BE2C (cell line): ENCODE results near the gene PYGB.

Experiments
- DNase-seq: peaks from one replicate; pipeline ENCODE4 v3.0.0-alpha.2; 2020
- H3K27me3 ChIP-seq: fragments of 250-450 bp; sonication (Bioruptor Pico); 2 replicates; pipeline ENCODE4 v1.5.1; 2020; ENCODE audit warnings: mild to moderate bottlenecking
- H3K36me3 ChIP-seq: fragments of 250-450 bp; sonication (Bioruptor Pico); 2 replicates; pipeline ENCODE4 v1.5.1; 2020; ENCODE audit warnings: mild to moderate bottlenecking
- H3K4me1 ChIP-seq: fragments of 250-450 bp; sonication (Bioruptor Pico); 2 replicates; pipeline ENCODE4 v1.5.1; 2020
- H3K4me3 ChIP-seq: 2 replicates; pipeline ENCODE4 v1.5.1; 2011; ENCODE audit warnings: low read depth, low read length
- H3K9me3 ChIP-seq: fragments of 250-450 bp; sonication (Bioruptor Pico); 2 replicates; pipeline ENCODE4 v1.5.1; 2020
- CTCF ChIP-seq: IDR thresholded peaks from 2 replicates; pipeline ENCODE4 v1.5.1; 2012; ENCODE audit warnings: mild to moderate bottlenecking, low read depth, low read length

The PYGB gene

DNA sequence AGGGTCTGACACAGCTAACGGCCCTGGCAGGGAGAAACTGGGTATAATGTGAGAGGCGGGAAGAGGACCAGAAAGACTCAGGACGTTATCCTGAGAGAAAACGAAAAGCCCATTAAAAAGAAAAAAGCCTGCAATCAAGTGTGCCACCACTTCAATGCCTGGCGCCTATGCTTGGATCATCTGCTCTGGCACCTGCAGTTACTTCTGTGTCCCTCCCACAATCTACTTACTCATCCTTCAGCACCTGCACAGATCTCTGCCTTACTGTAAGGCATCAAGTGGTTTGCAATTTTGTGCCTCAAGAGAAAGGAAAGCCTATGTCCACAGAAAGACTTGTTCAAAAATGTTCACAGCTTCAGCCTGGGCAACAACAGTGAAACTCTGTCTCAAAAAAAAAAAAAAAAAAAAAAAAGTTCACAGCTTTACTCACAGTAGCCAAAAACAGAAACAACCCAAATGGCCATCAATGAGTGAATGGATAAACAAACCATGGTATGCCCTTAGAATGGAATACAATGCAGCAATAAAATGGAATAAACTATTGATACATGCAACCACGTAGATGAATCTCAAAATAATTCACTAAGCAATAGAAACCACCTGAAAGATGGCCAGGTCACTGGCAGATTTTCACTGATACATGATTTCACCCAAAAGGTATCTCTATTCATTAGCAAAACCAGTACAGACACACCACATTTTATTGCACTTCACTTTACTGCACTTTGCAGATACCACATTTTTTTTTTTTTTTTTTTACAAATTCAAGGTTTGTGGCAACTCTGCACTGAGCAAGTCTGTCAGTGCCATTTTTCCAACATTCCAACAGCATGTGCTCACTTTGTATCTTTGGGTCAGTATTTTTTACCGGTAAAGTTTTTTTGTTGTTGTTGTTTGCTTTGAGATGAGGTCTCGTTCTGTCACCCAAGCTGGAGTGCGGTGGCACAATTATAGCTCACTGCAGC lies 94.1 kb downstream of the PYGB start:
- peaks cover 3% of the 10 kb centered on the region; the same call in 1 of the 2 replicates for H3K36me3 ChIP-seq
- no peak for DNase-seq
- TF ChIP-seq CTCF, result no peak
- H3K9me3 ChIP-seq, result no peaks in the 10 kb centered on the region
- H3K4me1 ChIP-seq, result no peaks in the 10 kb centered on the region
- no peaks in the 10 kb centered on the region for H3K27me3 ChIP-seq
- H3K4me3 ChIP-seq, result no peak overlapping the region

DNA sequence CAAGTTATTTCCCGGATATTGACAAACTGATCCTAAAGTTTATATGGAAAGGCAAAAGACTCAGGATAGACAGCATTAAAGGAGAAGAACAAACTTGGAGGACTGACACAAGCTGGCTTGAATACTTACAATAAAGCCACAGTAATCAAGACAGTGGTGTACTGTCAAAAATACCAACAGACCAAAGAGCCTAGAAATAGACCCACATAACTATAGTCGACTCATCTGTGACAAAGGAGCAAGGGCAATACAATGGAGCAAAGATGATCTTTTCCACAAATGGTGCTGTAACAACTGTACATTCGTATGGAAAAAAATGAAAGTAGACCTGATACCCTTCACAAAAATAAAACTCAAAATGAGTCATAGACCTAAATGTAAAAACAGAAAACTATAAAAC lies 96.7 kb downstream of the PYGB start:
- Histone ChIP-seq H3K36me3 (no peaks in the 10 kb centered on the region), H3K4me3 (no peak overlapping the region), H3K4me1 (no peaks in the 10 kb centered on the region), H3K27me3 (no peaks in the 10 kb centered on the region), H3K9me3 (no peaks in the 10 kb centered on the region)
- TF ChIP-seq CTCF, result no peak
- DNase-seq, result no peak

GRCh38 chr20:25345721-25346120 lies 97.8 kb downstream of the PYGB start:
- DNase-seq, result no peak
- Histone ChIP-seq H3K4me3 (no peak overlapping the region), H3K9me3 (no peaks in the 10 kb centered on the region), H3K36me3 (no peaks in the 10 kb centered on the region), H3K27me3 (no peaks in the 10 kb centered on the region), H3K4me1 (no peaks in the 10 kb centered on the region)
- TF ChIP-seq CTCF, result no peak

- no peak for DNase-seq
- Histone ChIP-seq H3K4me1 (no peaks in the 10 kb centered on the region; the same call in 1 of the 2 replicates), H3K9me3 (no peaks in the 10 kb centered on the region), H3K4me3 (no peak overlapping the region), H3K27me3 (no peaks in the 10 kb centered on the region), H3K36me3 (no peaks in the 10 kb centered on the region)
- TF ChIP-seq CTCF, result no peak
Measured at GRCh38 chr20:25346349-25346748, 98.5 kb downstream of the PYGB start.
